T-helper 1 cell treated with Interleukin-12 subunit alpha and Interleukin-12 subunit beta and Interleukin-4 antibody, amounts not matched to agents 30 μg/mL and 1 μg/mL, for 36 hours (primary cell): ENCODE results near the gene TBL1XR1.
"Not testable (repeated sequence)": the region's sequence is repeated elsewhere in the genome, so short reads cannot be mapped to it uniquely, and the experiment has no call there.

ENCODE experiments used
- H3K27ac Mint-ChIP-seq: one replicate; pipeline ENCODE4 v1.8.0; 2021; ENCODE audit warnings: mild to moderate bottlenecking, mixed read lengths
- H3K27me3 Mint-ChIP-seq: one replicate; pipeline ENCODE4 v1.8.0; 2021; ENCODE audit warnings: low read depth, mixed read lengths
- H3K36me3 Mint-ChIP-seq: one replicate; pipeline ENCODE4 v1.8.0; 2021; ENCODE audit warnings: low read depth, mixed read lengths
- H3K4me1 Mint-ChIP-seq: one replicate; pipeline ENCODE4 v1.8.0; 2021; ENCODE audit warnings: low read depth, mixed read lengths
- H3K4me3 Mint-ChIP-seq: one replicate; pipeline ENCODE4 v1.8.0; 2021; ENCODE audit warnings: mild to moderate bottlenecking, moderate library complexity, mixed read lengths
- H3K9me3 Mint-ChIP-seq: one replicate; pipeline ENCODE4 v1.8.0; 2021; ENCODE audit warnings: mixed read lengths

Gene TBL1XR1

DNA sequence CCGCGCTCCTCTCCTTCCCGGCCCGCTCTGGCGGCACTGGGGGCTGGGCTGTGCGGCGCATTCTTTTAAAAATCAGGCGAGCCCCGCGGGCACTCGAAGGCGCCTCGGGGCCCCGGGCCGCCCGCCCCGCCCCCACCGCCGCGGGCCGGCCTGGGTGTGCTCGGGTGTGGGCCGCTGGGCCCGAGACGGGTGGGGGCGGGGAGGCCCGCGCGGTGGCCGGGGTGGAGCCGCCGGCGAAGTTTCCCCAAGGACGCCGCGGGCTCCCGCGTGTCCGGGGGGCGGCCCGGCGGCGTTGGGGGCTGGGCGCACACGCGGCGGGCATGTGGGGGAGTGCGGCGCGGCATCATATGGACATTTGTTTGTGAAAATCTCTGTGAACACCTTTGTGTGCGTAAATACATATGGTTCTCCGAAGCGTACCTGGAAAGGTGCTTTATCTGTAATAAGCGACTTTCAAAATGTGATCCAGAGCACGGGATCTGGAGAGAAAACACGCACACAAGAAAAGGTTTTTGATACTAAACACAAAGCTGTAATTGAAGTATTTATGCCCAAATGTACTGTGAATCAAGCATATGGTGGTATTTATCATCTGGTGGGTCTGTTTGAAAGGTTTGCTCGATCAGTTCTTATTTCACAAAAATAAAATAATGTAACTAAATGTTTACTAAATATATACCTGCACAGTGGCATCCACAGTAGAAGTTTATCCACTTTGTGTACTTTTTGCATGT, 612 bp upstream of the TBL1XR1 start:
- Mint-ChIP-seq H3K27me3 (no peaks in the 10 kb centered on the region), H3K36me3 (peaks cover 25% of the 10 kb centered on the region), H3K27ac (peak overlapping the region; percentile 94), H3K9me3 (no peaks in the 10 kb centered on the region), H3K4me1 (peaks cover 57% of the 10 kb centered on the region), H3K4me3 (peak overlapping the region; percentile 72)

DNA sequence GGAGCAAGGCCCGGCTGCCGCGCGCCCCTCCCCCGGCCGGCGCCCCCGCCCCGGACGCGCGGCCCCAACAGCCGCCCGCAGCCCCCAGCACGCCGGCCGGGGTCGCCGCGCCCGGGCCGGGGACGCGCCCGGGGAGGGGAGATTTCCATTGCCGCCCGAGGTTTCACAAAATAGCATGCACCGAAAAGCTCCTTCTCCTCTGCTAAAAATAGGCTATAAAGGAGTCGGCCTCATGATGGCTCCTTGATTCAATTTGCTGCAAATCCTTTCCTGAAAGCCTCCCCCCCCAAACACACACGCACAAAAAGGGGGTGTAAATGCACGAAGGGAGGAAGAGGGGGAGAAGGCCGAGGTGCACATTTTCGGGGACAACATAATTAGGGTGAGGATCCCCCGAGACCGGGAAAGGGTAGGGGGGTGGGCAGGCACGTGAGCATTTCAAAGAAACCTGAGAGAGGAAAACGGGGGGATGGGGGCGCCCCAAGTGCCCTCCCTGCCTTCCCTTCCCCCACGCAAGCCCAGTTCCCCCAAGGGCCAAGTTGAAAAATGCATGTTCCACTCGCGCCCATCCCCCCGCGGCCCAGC, 734 bp downstream of the TBL1XR1 start:
- peaks cover 50% of the 10 kb centered on the region for H3K4me1 Mint-ChIP-seq
- H3K27ac Mint-ChIP-seq, result peak overlapping the region; percentile 100
- no peaks in the 10 kb centered on the region for H3K9me3 Mint-ChIP-seq
- no peaks in the 10 kb centered on the region for H3K27me3 Mint-ChIP-seq
- peaks cover 32% of the 10 kb centered on the region for H3K36me3 Mint-ChIP-seq
- peak overlapping the region; percentile 98 for H3K4me3 Mint-ChIP-seq

DNA sequence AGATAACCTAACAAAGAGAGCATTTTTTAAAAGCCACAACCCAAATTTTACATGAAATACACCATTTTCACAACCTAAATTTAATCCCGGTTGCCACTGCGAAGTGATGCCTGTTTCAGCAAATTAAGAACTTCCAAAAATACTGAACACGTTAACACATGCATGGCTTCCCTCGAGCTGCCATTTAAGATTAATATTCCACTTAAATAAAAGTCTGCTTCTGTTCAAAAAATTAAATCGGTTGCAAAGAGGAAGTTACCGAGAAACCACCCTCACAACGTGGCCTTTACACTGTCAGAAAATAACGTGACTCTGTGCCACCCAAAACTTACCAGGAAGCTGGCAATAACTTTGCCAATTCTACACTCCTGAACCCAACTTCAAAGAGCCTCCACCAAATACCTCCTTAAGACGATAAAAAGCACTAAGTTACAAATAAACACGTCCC, 1.2 kb downstream of the TBL1XR1 start:
- peak overlapping the region; percentile 98 for H3K4me3 Mint-ChIP-seq
- H3K27me3 Mint-ChIP-seq, result no peaks in the 10 kb centered on the region
- peaks cover 53% of the 10 kb centered on the region for H3K4me1 Mint-ChIP-seq
- H3K9me3 Mint-ChIP-seq, result no peaks in the 10 kb centered on the region
- peaks cover 35% of the 10 kb centered on the region for H3K36me3 Mint-ChIP-seq
- peak overlapping the region; percentile 100 for H3K27ac Mint-ChIP-seq

DNA sequence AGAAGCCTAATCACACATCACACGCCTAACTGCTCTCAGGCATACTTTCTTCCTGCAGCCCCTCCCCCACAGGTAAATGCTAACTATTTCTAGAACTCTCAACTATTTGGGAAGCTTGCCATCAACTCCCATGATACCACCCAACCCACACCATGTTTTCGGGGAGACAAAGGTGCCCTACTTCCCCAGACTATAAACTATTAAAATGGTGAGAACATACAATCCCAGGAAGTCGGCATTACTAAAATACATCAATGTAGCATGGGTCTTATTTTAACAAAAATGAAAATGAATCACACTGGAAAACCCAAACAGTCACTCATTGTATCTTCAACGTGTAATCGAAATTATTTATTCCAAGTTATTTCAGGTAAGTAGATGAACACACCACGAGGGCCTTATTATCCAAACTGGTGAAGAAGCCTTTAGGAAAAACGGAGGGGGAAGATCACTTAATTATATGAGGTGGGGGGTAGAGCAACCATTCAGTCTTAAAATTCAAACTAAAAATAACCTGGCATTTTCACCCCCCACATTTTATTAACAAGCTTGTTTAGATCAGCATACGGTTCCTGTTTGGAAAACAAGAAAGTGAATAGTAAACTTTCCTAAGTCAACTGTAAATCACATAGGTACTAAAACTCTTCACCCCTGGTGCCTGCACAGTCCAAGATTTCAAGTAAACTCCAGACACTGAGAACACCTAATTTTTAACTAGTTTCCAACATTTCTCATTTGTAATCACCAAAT, 1.9 kb downstream of the TBL1XR1 start:
- H3K4me3 Mint-ChIP-seq, result peak overlapping the region; percentile 98
- peak overlapping the region; percentile 100 for H3K27ac Mint-ChIP-seq
- H3K4me1 Mint-ChIP-seq, result peaks cover 56% of the 10 kb centered on the region
- H3K36me3 Mint-ChIP-seq, result peaks cover 35% of the 10 kb centered on the region
- no peaks in the 10 kb centered on the region for H3K9me3 Mint-ChIP-seq
- no peaks in the 10 kb centered on the region for H3K27me3 Mint-ChIP-seq

DNA sequence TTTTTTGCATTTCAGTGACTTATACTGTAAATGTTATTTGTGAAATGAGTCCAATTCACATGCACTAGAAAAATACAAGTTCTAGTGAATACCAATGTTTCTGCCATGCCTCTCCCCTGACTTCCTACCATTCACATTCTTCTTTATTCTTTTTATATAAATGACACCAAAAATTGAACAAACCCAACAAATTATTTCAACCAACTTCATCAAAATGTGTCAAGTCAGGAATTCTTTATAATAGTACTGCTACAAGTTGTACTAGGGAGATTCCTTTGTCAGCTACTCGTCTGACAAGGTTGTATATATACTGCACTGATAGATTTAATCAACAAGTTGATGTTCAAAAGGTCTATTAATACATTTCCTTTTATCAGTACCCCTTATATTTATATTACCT, 3.0 kb downstream of the TBL1XR1 start:
- Mint-ChIP-seq H3K36me3 (peaks cover 35% of the 10 kb centered on the region), H3K4me3 (peak overlapping the region; percentile 98), H3K27me3 (no peaks in the 10 kb centered on the region), H3K9me3 (no peaks in the 10 kb centered on the region), H3K27ac (peak overlapping the region; percentile 100), H3K4me1 (peaks cover 49% of the 10 kb centered on the region)

DNA sequence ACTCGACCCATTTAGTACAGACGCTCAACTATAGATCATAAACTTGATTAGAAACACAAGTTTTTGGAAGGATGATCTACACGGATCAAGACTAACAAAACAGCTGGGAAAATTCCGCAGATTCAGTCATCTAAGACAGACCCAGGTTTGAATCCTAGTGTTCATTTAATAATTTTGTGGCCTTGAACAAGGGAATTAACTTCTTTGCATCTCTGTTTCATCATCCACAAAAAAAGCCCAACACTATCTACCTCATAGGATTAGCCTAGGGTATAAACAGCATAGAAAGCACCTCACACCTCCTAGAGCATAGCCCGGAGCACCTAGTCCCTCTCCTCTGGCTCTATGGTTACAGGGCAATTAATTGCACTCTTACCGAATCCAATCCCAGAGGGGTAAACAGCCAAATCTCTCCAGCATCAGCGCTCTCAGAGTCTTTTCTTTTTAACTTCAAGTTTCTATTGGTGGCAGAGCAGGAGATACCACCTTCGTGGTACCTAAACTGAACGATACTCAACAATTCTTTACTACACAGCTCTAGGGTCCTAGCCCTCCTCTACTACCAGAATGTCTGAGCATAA, 3.5 kb downstream of the TBL1XR1 start:
- peak overlapping the region; percentile 56 for H3K27ac Mint-ChIP-seq
- H3K36me3 Mint-ChIP-seq, result peaks cover 35% of the 10 kb centered on the region
- peak overlapping the region; percentile 98 for H3K4me3 Mint-ChIP-seq
- H3K4me1 Mint-ChIP-seq, result peaks cover 44% of the 10 kb centered on the region
- H3K9me3 Mint-ChIP-seq, result no peaks in the 10 kb centered on the region
- no peaks in the 10 kb centered on the region for H3K27me3 Mint-ChIP-seq

DNA sequence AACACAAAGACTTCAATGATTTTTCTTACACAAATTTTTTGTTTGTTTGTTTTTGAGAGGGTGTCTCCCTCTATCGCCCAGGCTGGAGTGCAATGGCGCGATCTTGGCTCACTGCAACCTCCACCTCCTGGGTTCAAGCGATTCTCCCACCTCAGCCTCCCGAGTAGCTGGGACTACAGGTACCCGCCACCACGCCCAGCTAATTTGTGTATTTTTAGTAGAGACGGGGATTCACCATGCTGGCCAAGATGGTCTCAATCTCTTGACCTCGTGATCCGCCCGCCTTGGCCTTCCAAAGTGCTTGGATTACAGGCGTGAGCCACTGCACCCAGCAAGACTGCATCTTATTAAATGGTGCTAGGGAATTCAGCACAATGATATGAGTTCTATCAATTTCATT, 4.0 kb downstream of the TBL1XR1 start:
- H3K4me1 Mint-ChIP-seq, result peaks cover 40% of the 10 kb centered on the region
- peaks cover 35% of the 10 kb centered on the region for H3K36me3 Mint-ChIP-seq
- H3K27ac Mint-ChIP-seq, H3K27me3 Mint-ChIP-seq, H3K9me3 Mint-ChIP-seq: not testable (repeated sequence)
- H3K4me3 Mint-ChIP-seq, result peak overlapping the region; percentile 98

DNA sequence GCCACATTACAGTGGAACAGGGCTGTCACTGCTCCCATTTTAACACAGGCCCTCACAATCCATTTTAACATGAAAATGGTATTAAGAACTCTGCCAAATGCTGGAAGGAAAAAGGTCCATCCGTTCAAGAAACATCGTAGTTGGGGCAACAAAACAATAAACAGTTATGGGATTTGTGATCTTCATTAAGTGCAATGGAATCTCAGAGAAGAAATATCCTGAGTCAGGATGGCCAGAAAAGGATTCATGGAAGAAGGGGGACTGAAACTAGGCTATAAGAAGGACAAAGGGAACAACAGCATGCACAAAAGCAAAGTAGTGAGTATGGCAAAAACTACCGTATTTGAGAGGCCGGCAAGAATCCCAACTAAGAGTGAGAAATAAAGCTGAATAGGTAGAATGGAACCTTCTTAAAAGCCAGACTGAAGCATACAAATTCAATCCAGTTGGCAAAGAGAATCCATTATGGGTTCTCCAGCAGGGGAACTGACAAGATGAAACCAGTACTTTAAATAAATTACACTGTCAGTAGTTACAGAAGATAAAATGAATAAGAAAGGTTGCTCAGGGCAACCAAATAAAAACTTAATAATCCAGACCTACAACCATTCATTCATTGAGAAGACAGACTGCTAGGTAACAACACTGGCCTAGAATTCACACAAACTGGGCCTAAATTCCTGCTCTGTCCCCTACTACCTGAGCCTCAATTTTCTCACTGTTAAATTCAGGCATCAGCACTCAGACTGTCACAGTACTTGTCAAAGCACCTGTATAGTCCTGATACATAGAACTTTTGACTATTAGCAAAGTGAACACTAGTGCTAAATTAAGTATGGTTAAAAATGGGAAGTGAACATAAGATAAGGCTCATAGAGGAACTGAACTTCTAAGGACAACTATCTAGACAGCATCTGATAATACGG, 6.3 kb downstream of the TBL1XR1 start:
- H3K9me3 Mint-ChIP-seq, result no peaks in the 10 kb centered on the region
- peaks cover 33% of the 10 kb centered on the region for H3K36me3 Mint-ChIP-seq
- H3K27me3 Mint-ChIP-seq, result no peaks in the 10 kb centered on the region
- no peak overlapping the region for H3K4me3 Mint-ChIP-seq
- peak overlapping the region; percentile 24 for H3K27ac Mint-ChIP-seq
- peaks cover 46% of the 10 kb centered on the region for H3K4me1 Mint-ChIP-seq

DNA sequence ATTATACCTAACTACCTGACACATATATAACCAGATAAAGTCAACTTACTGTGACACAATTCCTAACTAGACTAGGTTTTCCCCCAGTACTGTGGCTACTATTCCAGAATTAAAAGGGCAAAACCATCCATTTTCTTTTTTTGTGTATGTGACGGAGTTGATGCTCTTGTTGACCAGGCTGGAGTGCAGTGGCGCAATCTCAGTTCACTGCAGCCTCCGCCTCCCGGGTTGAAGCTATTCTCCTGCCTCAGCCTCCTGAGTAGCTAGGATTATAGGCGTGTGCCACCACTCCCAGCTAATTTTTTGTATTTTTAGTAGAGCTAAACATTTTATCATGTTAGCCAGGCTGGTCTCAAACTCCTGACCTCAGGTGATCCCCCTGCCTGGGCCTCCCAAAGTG, 7.1 kb downstream of the TBL1XR1 start:
- H3K9me3 Mint-ChIP-seq, H3K27ac Mint-ChIP-seq: not testable (repeated sequence)
- peaks cover 47% of the 10 kb centered on the region for H3K4me1 Mint-ChIP-seq

DNA sequence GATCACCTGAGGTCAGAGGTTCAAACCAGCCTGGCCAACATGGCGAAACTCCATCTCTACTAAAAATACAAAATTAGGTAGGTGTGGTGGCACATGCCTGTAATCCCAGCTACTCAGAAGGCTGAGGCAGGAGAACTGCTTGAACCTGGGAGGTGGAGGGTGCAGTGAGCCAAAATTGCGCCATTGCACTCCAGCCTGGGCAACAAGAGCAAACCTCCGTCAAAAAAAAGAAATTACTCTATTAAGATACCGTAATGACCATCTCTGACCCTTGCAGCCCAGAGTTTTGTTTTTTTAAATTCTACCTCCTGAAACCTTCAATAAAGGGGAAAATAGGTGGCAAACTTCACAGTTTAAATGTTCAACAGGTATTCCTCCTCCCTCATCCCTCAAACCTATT, 9.0 kb downstream of the TBL1XR1 start:
- not testable (repeated sequence) for H3K9me3 Mint-ChIP-seq, H3K27ac Mint-ChIP-seq, H3K27me3 Mint-ChIP-seq, H3K4me3 Mint-ChIP-seq
- H3K4me1 Mint-ChIP-seq, result peaks cover 38% of the 10 kb centered on the region
- H3K36me3 Mint-ChIP-seq, result peaks cover 21% of the 10 kb centered on the region

More for the DNA sequence above, 7.1 kb downstream of the TBL1XR1 start:
- H3K27me3 Mint-ChIP-seq, H3K4me3 Mint-ChIP-seq: not testable (repeated sequence)
- peaks cover 30% of the 10 kb centered on the region for H3K36me3 Mint-ChIP-seq

DNA sequence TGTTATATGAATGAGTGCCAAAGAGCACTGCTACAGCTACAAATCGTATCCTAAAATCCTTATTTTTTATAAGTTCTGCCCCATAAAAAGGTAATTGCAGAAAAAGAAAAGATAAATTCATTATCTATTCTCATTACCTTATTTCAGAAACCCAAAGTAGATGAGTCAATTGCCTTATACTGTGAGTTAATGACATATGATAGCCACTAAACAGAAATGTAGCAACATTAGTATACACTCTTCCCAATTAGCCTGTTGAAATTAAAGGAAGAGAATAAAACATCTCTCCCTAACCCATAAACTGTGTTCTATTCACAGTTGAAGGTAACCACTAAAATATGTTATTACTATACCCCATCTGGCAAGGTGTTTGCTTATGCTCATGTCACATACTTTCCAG, 11.0 kb downstream of the TBL1XR1 start:
- peaks cover 39% of the 10 kb centered on the region for H3K4me1 Mint-ChIP-seq
- no peaks in the 10 kb centered on the region for H3K9me3 Mint-ChIP-seq
- H3K27me3 Mint-ChIP-seq, result no peaks in the 10 kb centered on the region
- no peak overlapping the region for H3K27ac Mint-ChIP-seq
- H3K4me3 Mint-ChIP-seq, result no peak overlapping the region
- H3K36me3 Mint-ChIP-seq, result peaks cover 12% of the 10 kb centered on the region

DNA sequence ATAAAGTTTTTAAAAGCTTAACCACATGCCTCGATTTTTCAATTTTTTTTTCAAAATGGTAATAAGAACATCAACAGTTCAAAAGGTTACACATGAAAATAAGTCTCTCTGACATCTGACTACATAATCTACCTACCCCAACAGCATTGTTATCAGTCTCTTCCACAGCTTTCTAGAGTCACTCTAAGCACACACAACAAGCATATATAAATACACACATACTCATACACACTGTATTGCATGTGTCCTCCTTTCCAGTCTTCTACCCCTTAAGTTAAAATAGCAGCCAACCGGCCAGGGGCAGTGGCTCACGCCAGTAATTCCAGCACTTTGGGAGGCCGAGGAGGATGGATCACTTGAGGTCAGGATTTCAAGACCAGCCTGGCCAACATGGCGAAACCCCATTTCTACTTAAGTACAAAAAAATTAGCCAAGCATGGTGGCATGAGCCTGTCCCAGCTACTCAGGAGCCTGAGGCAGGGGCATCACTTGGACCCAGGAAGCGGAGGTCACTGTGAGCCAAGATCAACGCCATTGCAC, 12.2 kb downstream of the TBL1XR1 start:
- H3K4me1 Mint-ChIP-seq, result peaks cover 36% of the 10 kb centered on the region
- no peak overlapping the region for H3K27ac Mint-ChIP-seq
- H3K4me3 Mint-ChIP-seq, result no peak overlapping the region

DNA sequence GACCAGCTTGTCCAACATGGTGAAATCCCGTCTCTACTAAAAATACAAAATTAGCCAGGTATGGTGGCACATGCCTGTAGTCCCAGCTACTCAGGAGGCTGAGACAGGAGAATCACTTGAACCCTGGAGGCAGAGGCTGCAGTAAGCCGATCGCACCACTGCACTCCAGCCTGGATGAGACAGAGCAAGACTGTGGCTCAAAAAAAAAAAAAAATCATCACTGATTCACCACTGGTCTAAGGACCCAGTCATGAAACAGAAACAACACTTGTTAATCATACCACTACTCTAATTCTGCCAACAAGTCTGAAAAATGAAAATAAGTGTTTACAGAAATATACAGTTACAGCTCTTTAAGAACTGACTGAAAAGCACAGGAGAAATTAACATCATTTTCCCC, 12.7 kb downstream of the TBL1XR1 start:
- Mint-ChIP-seq H3K27ac (peak overlapping the region; percentile 31), H3K4me1 (peaks cover 39% of the 10 kb centered on the region), H3K36me3 (peaks cover 13% of the 10 kb centered on the region)
- H3K9me3 Mint-ChIP-seq, H3K4me3 Mint-ChIP-seq, H3K27me3 Mint-ChIP-seq: not testable (repeated sequence)

More for the DNA sequence above, 12.2 kb downstream of the TBL1XR1 start:
- Mint-ChIP-seq H3K27me3 (no peaks in the 10 kb centered on the region), H3K9me3 (no peaks in the 10 kb centered on the region), H3K36me3 (peaks cover 12% of the 10 kb centered on the region)
